ENCODE measurements around the gene MACROD2. TPM values are rescaled to one million over a fixed set of nuclear protein-coding genes. Genes with fewer than 3 reads are reported as not detected.

Gene MACROD2
- polyA plus RNA-seq, 2 of the 4 experiments (the other 2 are of a cell fraction): 0.96 to 1.3 TPM

DNA sequence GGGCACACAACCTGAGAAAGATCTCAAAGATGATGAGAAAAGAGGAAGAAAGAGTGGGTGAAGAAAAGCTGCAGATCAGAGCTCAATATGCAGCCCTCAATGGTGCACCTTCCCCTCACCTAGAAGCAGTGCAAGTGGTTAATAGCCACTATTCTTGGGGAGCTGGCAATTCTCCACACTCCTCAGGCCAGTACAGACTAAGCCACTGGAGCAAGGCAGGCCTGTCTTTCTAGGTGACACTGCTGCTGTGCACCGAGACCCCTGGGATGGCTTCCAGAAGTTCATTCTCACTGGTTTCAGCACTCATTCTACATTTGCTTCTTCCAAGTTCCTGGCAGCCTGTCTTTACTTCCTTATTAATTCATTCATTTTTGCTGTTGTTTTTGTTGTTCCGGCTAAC is 1604.6 kb downstream of the MACROD2 start:
- TF ChIP-seq JUNB (IDR thresholded peaks at IDR 0.05) (no peak), JUN (IDR thresholded peaks at IDR 0.05) (no peak)
- TF ChIP-seq, protein P1, sequence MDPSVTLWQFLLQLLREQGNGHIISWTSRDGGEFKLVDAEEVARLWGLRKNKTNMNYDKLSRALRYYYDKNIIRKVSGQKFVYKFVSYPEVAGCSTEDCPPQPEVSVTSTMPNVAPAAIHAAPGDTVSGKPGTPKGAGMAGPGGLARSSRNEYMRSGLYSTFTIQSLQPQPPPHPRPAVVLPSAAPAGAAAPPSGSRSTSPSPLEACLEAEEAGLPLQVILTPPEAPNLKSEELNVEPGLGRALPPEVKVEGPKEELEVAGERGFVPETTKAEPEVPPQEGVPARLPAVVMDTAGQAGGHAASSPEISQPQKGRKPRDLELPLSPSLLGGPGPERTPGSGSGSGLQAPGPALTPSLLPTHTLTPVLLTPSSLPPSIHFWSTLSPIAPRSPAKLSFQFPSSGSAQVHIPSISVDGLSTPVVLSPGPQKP (IDR thresholded peaks at IDR 0.05; ENCODE audit: low read depth, low read length): no peak
- TF ChIP-seq, protein P2, sequence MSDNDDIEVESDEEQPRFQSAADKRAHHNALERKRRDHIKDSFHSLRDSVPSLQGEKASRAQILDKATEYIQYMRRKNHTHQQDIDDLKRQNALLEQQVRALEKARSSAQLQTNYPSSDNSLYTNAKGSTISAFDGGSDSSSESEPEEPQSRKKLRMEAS (IDR thresholded peaks at IDR 0.05): no peak
- TF ChIP-seq, protein P3, sequence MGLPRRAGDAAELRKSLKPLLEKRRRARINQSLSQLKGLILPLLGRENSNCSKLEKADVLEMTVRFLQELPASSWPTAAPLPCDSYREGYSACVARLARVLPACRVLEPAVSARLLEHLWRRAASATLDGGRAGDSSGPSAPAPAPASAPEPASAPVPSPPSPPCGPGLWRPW (IDR thresholded peaks at IDR 0.05): no peak
- ChIA-PET POLR2A (no interaction called here), CTCF (interaction anchor here (0.9 kb wide), 1 partner anchor 15 kb away, joined by 3 read pairs; no protein-coding TSS in a partner anchor)
- H3K9me3 ChIP-seq: no peaks in the 10 kb centered on the region; the same call in 2 of the 3 replicates
- H3K27ac ChIP-seq: no peak overlapping the region
- no peak overlapping the region for H3K4me2 ChIP-seq
- H3K4me3 ChIP-seq: no peak overlapping the region
- no peaks in the 10 kb centered on the region for H3K4me1 ChIP-seq
- no peak for ATAC-seq
- FAIRE-seq: no peak
- DNase-seq (ENCODE audit: low read depth in 1 of 2, low spot score in 1 of 2): no peak
- 23% methylated on average over 2 of the region's 2 CpGs for WGBS (ENCODE audit: missing lambda C conversion rate)

DNA sequence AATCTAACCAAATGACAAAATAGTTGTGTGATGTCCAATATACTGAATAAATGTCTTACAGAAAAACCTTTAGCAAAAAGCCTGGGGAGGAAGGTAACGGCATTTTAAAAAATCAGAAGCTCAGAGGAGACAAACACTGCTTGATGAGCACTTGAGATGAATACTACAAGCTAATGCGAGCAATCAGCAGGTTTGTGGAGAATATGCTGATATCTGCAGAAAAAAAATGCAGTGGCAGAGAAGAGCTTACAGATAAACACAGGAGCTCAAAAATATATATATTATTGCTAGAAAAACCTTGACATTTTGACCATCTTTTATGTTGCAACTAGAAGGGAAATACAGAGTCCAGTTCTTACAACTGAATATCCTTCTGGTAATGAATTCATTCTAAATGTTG is 1605.2 kb downstream of the MACROD2 start:
- DNase-seq (ENCODE audit: low read depth in 1 of 2, low spot score in 1 of 2) (no peak), FAIRE-seq (no peak), ATAC-seq (no peak)
- CTCF ChIA-PET: no interaction called here
- Histone ChIP-seq H3K4me3 (no peak overlapping the region), H3K4me2 (no peak overlapping the region), H3K9me3 (no peaks in the 10 kb centered on the region; the same call in 2 of the 3 replicates), H3K27ac (no peak overlapping the region), H3K4me1 (no peaks in the 10 kb centered on the region)
- WGBS (ENCODE audit: missing lambda C conversion rate): 25% methylated on average over 2 of the region's 2 CpGs
- POLR2A ChIA-PET: no interaction called here
- TF ChIP-seq MAZ (IDR thresholded peaks at IDR 0.05; ENCODE audit: borderline replicate concordance, low read depth, low read length) (no peak), KDM1A (IDR thresholded peaks at IDR 0.05; ENCODE audit: low read depth) (no peak), CHD2 (IDR thresholded peaks at IDR 0.05; ENCODE audit: low read length, partially characterized antibody) (no peak), MAFK (IDR thresholded peaks at IDR 0.05; ENCODE audit: partially characterized antibody) (peak; percentile 60), NR3C1 (IDR thresholded peaks at IDR 0.05) (no peak), HEYL (CRISPR knock-in tag; IDR thresholded peaks at IDR 0.05) (no peak), CEBPB (IDR thresholded peaks at IDR 0.05) (no peak), MYC (IDR thresholded peaks at IDR 0.05; ENCODE audit: borderline replicate concordance, low read length) (no peak)

DNA sequence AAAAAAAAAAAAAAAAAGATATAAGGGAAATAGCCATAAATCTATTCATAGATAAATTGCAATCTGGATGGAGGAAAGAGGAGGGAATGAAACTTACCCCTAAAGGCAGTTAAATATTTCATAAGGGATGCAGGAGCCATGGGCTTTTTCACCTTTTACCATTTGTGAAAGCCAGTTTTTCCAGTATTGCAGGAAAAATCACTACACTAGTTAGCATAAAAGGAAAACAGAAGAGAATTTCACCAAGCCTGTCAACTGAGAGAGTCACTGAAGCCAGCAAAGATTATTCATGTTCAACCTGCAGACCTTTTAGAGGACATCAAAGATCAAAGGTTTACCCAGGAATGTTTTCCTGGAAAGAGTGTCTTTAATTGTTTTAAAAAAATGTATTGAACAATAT is 1608.2 kb downstream of the MACROD2 start:
- Histone ChIP-seq H3K9me3 (no peaks in the 10 kb centered on the region; the same call in 2 of the 3 replicates), H3K4me1 (no peaks in the 10 kb centered on the region), H3K4me2 (no peak overlapping the region), H3K4me3 (no peak overlapping the region), H3K27ac (no peak overlapping the region)
- FAIRE-seq (no peak), ATAC-seq (no peak), DNase-seq (ENCODE audit: low read depth in 1 of 2, low spot score in 1 of 2) (no peak)
- ChIA-PET CTCF (interaction anchor here (0.6 kb wide), 1 partner anchor 138 kb away, joined by 4 read pairs; no protein-coding TSS in a partner anchor), POLR2A (no interaction called here)
- TF ChIP-seq RAD21 (conservative IDR thresholded peaks at IDR 0.05 in 1 of 2, IDR thresholded peaks at IDR 0.05 in 1 of 2) (no peak), EHF (CRISPR knock-in tag; IDR thresholded peaks at IDR 0.05) (no peak), PHF8 (IDR thresholded peaks at IDR 0.05; ENCODE audit: borderline replicate concordance, low read depth) (no peak)
- TF ChIP-seq, protein P4, sequence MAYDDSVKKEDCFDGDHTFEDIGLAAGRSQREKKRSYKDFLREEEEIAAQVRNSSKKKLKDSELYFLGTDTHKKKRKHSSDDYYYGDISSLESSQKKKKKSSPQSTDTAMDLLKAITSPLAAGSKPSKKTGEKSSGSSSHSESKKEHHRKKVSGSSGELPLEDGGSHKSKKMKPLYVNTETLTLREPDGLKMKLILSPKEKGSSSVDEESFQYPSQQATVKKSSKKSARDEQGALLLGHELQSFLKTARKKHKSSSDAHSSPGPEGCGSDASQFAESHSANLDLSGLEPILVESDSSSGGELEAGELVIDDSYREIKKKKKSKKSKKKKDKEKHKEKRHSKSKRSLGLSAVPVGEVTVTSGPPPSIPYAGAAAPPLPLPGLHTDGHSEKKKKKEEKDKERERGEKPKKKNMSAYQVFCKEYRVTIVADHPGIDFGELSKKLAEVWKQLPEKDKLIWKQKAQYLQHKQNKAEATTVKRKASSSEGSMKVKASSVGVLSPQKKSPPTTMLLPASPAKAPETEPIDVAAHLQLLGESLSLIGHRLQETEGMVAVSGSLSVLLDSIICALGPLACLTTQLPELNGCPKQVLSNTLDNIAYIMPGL (CRISPR knock-in tag; IDR thresholded peaks at IDR 0.05; ENCODE audit: borderline replicate concordance): no peak
- TF ChIP-seq, protein P5, sequence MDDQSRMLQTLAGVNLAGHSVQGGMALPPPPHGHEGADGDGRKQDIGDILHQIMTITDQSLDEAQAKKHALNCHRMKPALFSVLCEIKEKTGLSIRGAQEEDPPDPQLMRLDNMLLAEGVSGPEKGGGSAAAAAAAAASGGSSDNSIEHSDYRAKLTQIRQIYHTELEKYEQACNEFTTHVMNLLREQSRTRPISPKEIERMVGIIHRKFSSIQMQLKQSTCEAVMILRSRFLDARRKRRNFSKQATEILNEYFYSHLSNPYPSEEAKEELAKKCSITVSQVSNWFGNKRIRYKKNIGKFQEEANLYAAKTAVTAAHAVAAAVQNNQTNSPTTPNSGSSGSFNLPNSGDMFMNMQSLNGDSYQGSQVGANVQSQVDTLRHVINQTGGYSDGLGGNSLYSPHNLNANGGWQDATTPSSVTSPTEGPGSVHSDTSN (IDR thresholded peaks at IDR 0.05): no peak

Measured in A549 (cell line).